Suprapubic skin (tissue), 4 donors: ENCODE data around the gene COX6A1. TPM values are rescaled to one million over a fixed set of nuclear protein-coding genes. Genes with fewer than 3 reads are reported as not detected.

ENCODE experiments used
- DNase-seq, 2 donors: peaks; one replicate each; pipeline ENCODE4 v3.0.0-alpha.2; 2019; ENCODE audit warnings: low spot score in 2 of 2
- H3K27ac ChIP-seq: fragments of 200-600 bp; sonication (generic); one replicate; pipeline ENCODE4 v1.5.1; 2019
- H3K27me3 ChIP-seq: fragments of 200-600 bp; sonication (generic); one replicate; pipeline ENCODE4 v1.5.1; 2019
- H3K36me3 ChIP-seq: fragments of 200-600 bp; sonication (generic); one replicate; pipeline ENCODE4 v1.5.1; 2019
- H3K4me1 ChIP-seq: fragments of 200-600 bp; sonication (generic); one replicate; pipeline ENCODE4 v1.5.1; 2019
- H3K4me3 ChIP-seq: fragments of 200-600 bp; sonication (generic); one replicate; pipeline ENCODE4 v1.5.1; 2019; ENCODE audit warnings: mild to moderate bottlenecking
- H3K9me3 ChIP-seq: fragments of 200-600 bp; sonication (generic); one replicate; pipeline ENCODE4 v1.5.1; 2019
- CTCF ChIP-seq, 2 donors: fragments of 200-600 bp in 1 of 2; fragments of 450-650 bp in 1 of 2; sonication (generic) in 1 of 2; IDR thresholded peaks; one replicate each; pipeline ENCODE4 v1.5.1; 2016 to 2019; ENCODE audit warnings: antibody characterized with exemption in 2 of 2, mild to moderate bottlenecking in 1 of 2, moderate library complexity in 1 of 2
- EP300 ChIP-seq: sonication (generic); formaldehyde crosslinking; IDR thresholded peaks from one replicate; pipeline ENCODE4 v1.6.1; 2017; ENCODE audit warnings: antibody characterized with exemption
- POLR2A ChIP-seq, 2 donors: fragments of 450-650 bp; IDR thresholded peaks; one replicate each; pipeline ENCODE4 v1.6.1; 2017; ENCODE audit warnings: antibody characterized with exemption in 2 of 2, mild to moderate bottlenecking in 2 of 2, moderate library complexity in 2 of 2
- POLR2AphosphoS5 ChIP-seq, 3 donors: sonication (generic); formaldehyde crosslinking; IDR thresholded peaks; one replicate each; pipeline ENCODE4 v1.6.1; 2017; ENCODE audit warnings: antibody characterized with exemption in 3 of 3
- WGBS: methylation state at CpG from one replicate; pipeline ENCODE4 v1.1.5; 2018; 5-methylcytosine and 5-hydroxymethylcytosine counted together
- total RNA-seq, 4 donors: library from RNA; depleted of rRNA; stranded (reverse); fragments of >200 nt; gene quantifications; one replicate each; pipeline ENCODE4 v1.1.0, GENCODE V29; 2016

Gene COX6A1
- total RNA-seq, 4 donors from 2014 or later, result 569 to 1,135 (median 836) TPM

- Histone ChIP-seq H3K9me3 (no peaks in the 10 kb centered on the region), H3K36me3 (peaks cover 43% of the 10 kb centered on the region), H3K4me1 (no peaks in the 10 kb centered on the region), H3K27ac (no peak overlapping the region), H3K4me3 (no peak overlapping the region), H3K27me3 (no peaks in the 10 kb centered on the region)
- TF ChIP-seq POLR2A (IDR thresholded peaks at IDR 0.05) (no peak), CTCF (IDR thresholded peaks at IDR 0.05) (peak; percentile 9 to 70), POLR2AphosphoS5 (IDR thresholded peaks at IDR 0.05) (no peak), EP300 (no peak)
- DNase-seq, result no peak
- WGBS, result 60% methylated on average over 4 of the region's 4 CpGs
Observed at GRCh38 chr12:120453977-120454376, 16.1 kb downstream of the COX6A1 start.

- no peak for DNase-seq
- Histone ChIP-seq H3K4me3 (no peak overlapping the region), H3K27me3 (no peaks in the 10 kb centered on the region), H3K36me3 (peaks cover 56% of the 10 kb centered on the region), H3K4me1 (no peaks in the 10 kb centered on the region), H3K27ac (no peak overlapping the region), H3K9me3 (no peaks in the 10 kb centered on the region)
- TF ChIP-seq EP300, result no peak
- TF ChIP-seq POLR2A (IDR thresholded peaks at IDR 0.05), result no peak
- no peak for TF ChIP-seq CTCF (IDR thresholded peaks at IDR 0.05)
- TF ChIP-seq POLR2AphosphoS5 (IDR thresholded peaks at IDR 0.05), result no peak
- WGBS, result 93% methylated on average over 7 of the region's 7 CpGs
Observed at GRCh38 chr12:120455302-120455701, 17.4 kb downstream of the COX6A1 start.

- 75% methylated on average over 6 of the region's 6 CpGs for WGBS
- no peak for TF ChIP-seq EP300
- no peak for TF ChIP-seq CTCF (IDR thresholded peaks at IDR 0.05)
- TF ChIP-seq POLR2AphosphoS5 (IDR thresholded peaks at IDR 0.05), result no peak
- TF ChIP-seq POLR2A (IDR thresholded peaks at IDR 0.05), result no peak
- DNase-seq, result no peak
- H3K36me3 ChIP-seq, result peaks cover 71% of the 10 kb centered on the region
- H3K9me3 ChIP-seq, result no peaks in the 10 kb centered on the region
- H3K4me3 ChIP-seq, result no peak overlapping the region
- no peak overlapping the region for H3K27ac ChIP-seq
- H3K4me1 ChIP-seq, result no peaks in the 10 kb centered on the region
- no peaks in the 10 kb centered on the region for H3K27me3 ChIP-seq
Observed at GRCh38 chr12:120457133-120457532, 19.2 kb downstream of the COX6A1 start.

GRCh38 chr12:120460157-120460556, 22.2 kb downstream of the COX6A1 start:
- no peaks in the 10 kb centered on the region for H3K4me1 ChIP-seq
- no peak overlapping the region for H3K4me3 ChIP-seq
- H3K27me3 ChIP-seq, result no peaks in the 10 kb centered on the region
- WGBS, result 94% methylated on average over 3 of the region's 3 CpGs
- TF ChIP-seq CTCF (IDR thresholded peaks at IDR 0.05) (no peak), EP300 (no peak), POLR2AphosphoS5 (IDR thresholded peaks at IDR 0.05) (no peak), POLR2A (IDR thresholded peaks at IDR 0.05) (no peak)
- no peak overlapping the region for H3K27ac ChIP-seq
- no peaks in the 10 kb centered on the region for H3K9me3 ChIP-seq
- DNase-seq, result no peak
- peaks cover 92% of the 10 kb centered on the region for H3K36me3 ChIP-seq

- H3K4me3 ChIP-seq, result no peak overlapping the region
- H3K36me3 ChIP-seq, result peaks cover 85% of the 10 kb centered on the region
- WGBS, result 71% methylated on average over 3 of the region's 3 CpGs
- no peak for TF ChIP-seq EP300
- TF ChIP-seq POLR2A (IDR thresholded peaks at IDR 0.05), result no peak
- TF ChIP-seq CTCF (IDR thresholded peaks at IDR 0.05), result no peak
- TF ChIP-seq POLR2AphosphoS5 (IDR thresholded peaks at IDR 0.05), result no peak
- DNase-seq, result no peak
- H3K27ac ChIP-seq, result no peak overlapping the region
- H3K27me3 ChIP-seq, result no peaks in the 10 kb centered on the region
- peaks cover 11% of the 10 kb centered on the region for H3K4me1 ChIP-seq
- no peaks in the 10 kb centered on the region for H3K9me3 ChIP-seq
Observed at GRCh38 chr12:120462099-120462640, 24.3 kb downstream of the COX6A1 start.
